ENCODE measurements around the gene CDK5.

CDK5 gene

DNA sequence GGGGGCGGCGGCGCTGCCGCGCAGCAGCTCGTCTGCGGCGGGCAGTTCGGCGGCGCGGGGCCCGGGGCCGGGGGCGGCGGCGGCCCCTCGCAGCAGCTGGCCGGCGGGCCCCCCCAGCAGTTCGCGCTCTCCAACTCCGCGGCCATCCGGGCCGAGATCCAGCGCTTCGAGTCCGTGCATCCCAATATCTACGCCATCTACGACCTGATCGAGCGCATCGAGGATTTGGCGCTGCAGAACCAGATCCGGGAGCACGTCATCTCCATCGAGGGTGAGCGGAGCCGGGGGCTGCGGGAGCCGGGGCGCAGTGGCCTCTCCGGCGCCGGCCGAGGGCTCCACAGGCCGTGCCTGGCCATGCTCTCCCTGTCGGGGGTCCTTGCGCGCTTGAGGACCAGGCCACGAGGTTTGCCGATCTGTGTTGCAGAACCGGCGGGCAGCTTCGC, 29.1 kb upstream of the CDK5 start:
- no peak for DNase-seq

DNA sequence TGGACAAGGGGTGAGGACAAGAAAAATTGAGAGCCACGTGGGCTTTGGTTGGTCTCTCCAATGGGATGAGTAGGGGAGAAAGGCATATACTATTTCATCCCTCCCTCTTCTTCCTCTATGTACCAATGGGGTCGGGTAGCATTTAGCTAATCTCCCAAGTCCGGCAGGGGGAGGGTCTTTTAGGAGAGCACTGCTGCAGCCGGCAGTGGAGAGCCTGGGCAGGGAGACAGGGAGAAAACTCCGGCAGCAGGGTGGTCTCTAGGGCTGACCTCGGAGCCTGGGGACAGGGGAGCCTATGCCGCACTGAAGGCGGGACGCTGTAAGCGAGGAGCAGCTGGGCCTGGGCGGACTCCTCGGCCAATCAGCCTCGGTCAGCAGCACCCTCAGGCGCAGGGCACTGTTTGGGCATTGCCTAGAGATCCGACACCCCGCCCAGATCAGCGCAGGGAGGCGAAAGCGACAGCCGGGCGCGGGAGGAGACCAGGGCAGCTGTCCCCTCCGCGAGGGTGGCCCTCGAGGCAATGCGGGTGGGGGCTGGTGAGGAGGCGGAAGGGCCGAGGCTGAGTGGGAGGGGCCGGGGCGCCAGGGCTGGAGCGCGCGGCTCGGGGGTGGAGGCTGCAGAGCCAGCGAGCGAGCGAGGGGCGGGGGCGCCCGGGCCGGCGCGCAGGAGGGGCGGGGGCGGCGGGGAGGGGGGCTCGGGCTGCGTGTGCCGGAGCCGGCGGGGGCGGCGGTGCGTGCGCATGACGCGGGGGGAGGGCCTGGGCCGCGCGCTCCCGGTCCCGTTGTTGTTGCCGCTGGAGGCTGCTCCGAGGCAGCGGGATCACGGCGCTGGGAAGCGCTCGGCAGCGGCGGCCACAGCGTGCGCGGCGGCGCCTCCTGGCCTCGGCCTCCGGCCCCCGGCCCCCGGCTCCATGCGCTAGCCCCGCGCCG, 28.3 kb upstream of the CDK5 start, which contains the start of gene AGAP3:
Gene AGAP3, plus strand, starts transcription at position 785 of the 930 bp plus-strand sequence. CDS start 267 bp downstream, outside the sequence.
- peak; percentile 61 for DNase-seq

DNA sequence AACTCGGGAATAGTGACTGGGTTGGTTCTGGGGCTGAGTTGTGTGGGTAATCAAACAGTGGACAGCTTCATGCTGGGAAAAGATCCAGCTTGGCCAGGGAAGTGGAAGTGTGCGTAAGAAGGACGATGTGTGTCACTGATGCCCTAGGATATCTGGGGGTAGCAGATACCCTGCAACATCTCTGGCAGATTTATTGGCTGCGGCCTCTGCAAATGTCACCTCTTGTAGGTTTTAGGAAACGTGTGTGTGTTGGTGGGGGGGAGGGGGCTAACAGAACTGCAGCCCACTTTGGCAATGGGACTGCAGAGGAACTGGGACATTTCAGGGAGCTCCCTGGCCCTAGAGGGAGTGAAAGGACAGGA, 27.6 kb upstream of the CDK5 start:
- no peak for DNase-seq

DNA sequence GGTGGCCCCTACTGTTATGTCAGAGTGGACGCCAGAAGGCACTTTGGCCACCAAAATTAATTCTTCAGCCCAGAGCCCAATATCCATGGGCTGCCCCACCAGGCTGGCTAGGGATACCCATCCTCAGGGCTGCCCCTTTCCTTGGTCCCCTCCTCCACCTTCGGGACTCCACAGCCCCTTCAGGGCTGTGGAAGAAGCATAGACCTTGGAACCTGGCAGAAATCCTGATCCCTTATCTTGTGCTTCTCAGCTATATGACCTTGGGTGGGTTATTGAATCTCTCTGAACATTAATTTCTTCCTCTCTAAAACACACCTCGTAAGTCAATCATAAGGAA, 26.1 kb upstream of the CDK5 start:
- no peak for DNase-seq

DNA sequence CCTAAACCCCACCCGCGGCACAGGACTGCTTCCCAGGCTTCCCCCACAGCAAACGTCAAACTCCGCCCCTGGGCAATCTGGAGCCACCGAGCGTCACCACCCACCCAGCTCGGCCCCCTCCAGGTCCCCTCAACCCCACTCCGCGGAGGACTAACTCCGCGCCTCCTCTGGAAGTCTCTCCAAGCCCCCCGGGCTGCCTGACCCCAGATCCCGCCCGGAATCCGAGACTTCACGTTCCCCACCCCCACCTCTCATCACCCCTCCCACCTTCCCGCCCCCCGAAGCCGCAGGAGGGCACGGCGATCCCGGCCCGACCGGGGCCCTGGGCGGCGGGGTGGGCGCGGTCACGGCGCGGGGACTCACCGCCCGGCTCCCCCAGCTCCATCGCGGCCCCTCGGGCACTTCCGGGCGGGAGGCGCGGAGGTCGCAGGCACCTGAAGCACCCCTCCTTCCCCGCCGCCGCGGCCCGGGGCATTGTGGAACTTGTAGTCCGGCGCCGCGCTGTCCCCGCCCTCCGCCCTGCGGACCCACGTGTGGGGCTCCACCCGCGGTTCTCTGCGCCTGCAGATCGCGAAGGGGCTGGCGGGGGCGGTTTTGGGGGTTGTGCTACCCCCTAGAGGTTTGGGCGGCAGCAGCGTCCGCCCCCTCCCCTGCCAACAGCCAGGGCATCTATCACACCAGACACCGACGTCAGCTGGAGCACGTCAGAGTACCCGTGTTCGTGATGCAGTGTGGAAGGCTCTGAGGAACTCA, 25.6 kb upstream of the CDK5 start, which contains the start of gene TMUB1:
Gene TMUB1, minus strand, starts transcription at position 423 of the 753 bp plus-strand sequence. CDS start 930 bp downstream, outside the sequence.
- DNase-seq, result peak; percentile 91

DNA sequence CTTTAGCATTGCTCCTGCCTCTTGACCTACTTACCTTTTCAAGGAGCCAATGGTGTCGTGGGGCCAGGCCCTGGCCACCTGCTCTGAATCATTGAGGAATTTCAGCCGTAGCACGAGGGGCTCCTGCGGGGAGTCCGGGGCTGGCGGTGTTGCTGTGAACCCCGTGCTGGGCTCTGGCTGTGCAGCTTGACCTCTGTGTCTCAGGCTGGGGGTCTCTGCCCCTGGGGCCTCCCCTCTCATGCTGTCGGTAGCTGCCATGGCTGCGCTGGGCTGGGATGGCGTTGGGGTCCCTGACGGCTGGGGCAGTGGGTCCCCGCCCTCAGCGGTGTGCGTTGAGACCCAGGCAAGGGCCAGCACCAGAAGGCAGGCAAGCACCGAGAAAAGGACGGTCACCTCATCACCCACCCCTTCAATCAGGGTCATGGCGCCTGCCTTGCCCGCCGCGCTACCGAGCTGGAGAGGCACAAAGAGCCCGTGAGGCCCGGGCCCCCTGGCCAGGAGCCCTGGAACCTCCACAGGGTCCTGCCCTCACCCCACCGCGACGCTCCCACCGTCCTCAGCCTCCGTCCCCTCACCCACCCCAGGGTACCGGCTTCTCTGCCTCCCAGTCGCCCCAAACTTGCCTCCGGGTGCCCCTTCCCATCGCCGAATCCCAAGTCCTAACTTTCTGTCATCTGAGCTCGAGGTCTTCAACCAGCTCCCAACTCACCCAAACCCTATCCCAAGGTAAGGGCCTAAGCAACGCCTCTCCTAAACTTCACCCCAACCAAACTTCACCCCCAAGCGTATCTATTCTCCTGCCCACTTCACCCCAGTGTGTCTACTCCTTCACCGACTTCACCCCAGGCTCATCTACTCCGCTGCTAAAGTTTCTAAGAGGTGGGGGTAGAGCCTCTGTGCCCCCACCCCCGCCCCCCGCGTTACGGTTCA, 24.7 kb upstream of the CDK5 start:
- no peak for DNase-seq

DNA sequence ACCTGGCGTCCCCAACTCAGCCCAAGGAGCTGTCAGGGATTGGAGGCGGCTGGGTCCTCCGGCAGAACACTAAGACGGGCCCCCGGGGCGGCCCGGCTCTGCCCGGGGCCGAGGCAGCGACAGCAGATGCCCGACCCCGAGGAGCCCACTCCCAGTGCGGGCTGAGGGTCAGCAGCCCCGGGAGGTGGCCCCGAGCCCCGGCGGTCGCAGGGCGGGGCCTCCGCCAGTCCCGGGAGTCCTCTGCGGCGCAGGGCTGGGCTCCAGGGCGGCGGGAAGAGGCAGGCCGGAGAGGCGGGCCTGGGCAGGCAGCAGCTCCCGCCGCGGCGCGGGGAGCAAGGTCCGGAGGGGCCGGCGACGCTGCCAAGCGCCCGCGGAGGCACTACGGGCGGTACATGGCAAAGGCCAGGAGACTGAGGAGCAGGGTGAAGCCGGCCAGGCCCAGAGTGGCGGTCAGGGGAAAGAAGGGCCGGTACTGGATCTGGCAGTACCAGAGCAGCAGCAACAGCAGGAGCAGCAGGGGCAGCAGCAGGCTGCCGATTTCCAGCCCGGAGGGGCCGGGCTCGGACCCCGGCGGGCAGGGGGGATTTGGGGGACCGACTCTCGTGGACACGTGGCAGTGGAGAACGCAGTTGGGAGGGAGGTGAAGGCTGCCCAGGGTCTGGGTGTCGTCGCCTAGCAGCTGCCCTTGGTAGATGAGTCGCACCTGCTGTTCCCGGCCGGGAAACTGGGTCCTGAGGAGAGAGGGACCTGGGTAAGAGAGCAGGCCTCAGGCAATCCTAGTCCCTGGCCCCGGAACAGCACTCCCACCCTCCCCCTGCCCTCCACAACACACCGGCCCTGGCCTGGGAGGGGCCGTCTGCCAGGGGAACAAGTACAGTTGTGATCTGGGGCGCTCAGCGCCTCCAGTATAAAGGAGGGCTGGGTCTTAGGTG, 23.7 kb upstream of the CDK5 start:
- no peak for DNase-seq

DNA sequence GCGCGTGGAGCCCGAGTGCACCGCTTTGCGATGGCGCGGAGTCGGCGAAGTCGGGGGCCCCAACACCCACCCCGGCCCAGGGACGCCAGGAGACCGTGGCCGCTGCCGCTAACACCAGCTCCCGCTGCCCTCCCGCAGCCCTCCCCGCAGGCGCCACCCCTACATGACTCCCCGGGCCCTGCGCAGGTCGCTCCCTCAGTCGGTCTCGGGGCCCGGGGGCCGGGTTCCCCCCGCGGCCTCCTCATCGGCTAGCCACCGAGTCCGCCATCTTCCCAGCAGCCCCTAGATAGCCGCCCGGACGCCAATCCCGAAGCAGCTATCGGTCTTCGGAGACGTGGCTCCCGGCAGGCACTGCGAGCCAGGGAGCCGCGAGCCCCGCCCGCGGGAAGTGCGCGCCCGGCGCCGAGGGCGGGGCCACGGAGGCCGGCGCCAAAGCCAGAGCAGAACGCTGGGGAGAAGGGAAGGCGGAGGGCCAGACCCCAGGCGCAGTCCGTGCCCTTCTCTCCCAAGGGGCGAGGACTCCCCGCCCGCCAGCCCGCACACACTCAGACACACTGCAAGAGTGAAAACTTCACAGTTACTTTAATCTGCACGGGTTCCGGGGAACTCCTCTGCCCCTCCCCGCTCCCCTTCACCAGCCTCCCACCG, 22.9 kb upstream of the CDK5 start, which contains the start of gene FASTK:
Gene FASTK, minus strand, starts transcription at position 288 of the 648 bp plus-strand sequence. Its CDS starts 43 bp downstream, at position 245.
- DNase-seq, result peak; percentile 92

DNA sequence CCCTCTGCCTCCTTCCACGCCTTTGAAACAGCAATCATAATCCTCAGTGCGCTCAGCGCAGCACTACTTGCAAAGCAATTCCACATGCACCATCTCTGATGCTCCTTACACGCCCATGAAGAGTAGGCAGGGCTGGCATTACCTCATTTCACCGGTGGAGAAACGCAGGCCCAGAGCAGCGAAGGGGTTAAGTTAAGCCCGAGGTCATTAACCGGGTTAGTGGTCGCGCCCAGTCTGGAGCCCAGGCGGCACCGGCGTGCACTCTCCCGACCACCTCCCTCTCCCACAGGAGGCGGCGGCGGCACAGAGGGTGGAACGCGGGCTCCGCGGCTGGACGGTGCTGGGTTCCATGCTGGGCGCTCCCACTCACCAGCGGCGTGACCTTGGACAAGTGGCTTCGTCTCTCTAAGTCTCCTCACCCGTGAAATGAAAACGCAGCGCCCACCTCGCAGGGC, 22.4 kb upstream of the CDK5 start:
- peak; percentile 15 for DNase-seq

DNA sequence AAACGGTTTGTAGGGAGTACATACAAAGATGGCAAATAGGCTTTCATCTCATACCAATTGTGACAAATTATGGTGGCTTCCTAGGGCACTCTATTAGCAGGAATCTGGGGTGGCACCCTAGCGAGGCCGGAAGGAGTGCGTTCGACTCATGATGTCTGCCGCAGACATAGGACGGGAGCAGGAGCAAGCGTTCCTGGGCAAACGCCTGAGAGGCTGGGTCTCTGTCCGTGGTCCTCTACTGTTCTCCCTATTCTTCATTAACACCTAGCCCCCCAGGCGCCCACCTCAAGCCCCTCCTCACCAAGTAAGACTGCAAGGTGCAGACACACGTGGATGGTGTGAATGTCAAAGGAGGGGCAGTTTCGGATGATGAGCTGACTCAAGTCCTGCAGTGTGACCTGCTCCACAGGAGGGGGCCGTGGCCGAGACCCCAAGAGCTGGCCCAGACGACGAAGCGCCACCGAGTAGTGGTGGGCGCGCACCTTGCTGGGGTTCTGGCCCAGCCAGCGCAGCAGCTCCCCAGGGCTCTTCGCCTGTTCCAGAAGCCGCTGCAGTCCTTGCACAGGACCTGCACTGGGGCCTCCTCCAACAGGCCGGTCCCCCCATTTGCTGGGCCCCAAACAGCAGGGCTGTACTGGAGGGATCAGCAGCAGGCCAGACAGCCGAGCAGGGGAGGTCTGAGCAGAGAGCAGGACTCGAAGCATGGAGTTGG, 21.7 kb upstream of the CDK5 start:
- no peak for DNase-seq

DNA sequence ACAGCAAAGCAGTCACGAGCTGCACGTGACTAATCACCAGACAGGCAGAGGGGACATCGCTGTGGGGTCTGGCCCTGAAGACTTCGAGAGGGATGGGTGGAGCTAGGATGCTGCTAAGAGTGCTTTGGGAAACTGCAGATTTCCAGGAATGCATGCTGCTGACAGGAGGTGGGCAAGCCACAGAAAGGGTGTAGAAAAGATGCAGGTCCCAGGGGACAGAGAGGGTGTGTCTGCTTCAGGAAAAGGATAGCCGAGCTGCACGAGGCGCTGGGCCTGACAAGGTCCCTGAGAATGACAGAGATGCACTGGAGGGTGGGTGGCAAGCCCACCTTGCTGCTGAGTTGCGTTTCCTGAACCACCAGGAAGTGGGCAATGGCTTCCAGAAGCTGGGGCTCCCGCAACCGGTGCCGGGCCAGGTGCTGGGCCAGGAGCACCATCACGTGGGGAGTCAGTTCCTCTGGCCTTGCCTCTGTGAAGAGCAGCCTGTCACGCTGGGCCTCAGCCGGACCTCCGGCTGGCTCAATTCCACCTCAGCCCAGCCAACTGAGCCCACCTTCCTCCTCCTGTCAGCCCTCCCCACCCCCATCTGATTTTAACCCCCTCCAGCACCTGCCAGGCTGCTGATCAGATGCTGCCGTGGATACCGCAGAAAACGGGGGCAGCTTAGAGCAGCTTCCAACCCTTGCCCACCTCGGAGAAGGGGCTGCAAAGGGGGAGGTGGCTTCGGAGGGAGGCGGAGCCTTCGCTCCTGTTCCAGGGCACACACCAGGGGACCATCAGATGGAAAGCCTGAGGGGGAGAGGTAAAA, 20.7 kb upstream of the CDK5 start:
- DNase-seq, result no peak

DNA sequence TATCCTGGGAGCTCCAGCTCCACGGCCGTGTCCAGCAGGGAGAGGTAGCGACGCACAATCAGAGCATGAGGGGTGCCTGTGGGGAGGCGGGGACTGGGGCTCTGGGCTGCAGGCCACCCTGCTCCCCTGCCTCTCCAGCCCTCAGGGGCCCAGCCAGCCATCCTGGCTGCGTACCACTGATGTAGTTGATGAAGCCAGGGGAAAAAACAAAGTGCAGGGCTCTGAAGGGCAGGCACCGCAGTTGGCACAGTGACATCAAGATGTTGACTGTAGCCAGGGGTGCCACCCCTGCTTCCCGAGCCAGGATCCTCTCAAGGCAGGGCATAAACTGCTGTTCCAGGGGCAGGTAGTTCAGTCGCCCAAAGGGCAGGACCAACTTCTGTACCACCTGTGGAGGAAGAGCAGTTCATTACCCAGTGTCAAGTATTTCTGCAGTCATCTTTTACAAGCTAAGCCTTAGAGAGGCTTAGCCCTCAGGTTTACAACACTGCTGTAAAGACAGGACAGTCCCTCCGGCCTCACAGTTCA, 20.1 kb upstream of the CDK5 start:
- no peak for DNase-seq

DNA sequence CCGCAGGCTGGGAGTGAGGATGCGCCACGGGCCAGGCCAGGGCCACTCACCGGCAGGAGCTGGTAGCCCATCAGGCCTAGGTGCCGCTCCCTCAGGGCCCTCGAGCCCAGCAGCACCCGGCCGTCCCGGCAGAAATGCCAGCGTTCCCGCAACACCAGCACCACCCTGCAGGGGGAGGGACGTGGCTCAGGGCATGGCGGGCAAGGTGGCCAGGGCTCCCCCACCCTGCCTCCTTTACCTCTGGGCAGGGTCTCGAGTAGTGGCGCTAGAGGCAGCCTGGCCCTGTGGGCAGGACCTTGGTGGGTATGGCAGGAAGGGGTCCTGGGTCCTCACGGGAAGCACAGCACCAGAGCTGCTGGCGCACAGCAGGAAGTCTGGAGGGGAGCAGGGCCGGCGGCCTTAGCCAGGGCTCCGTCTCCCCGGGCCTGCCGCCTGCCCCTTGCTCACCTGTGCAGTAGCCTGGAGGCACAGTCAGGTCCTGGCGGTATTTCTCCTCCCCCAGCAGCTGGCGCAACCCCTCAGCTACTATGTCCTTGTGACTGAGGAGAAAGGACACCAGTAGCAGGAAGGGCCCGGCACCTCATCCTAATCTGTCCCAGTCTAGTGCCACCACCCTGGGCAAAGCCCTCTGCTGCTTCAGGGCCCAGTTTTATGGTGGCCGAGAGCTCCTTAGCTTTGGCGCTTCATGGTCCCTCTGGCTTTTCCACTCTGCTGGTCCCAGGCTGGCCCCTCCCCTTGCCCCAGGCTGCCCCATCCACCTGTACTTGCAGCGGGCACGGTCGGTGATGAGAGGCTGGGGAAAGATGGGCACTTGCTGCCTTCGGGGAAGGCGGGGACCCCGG, 19.4 kb upstream of the CDK5 start:
- DNase-seq, result peak; percentile 16

DNA sequence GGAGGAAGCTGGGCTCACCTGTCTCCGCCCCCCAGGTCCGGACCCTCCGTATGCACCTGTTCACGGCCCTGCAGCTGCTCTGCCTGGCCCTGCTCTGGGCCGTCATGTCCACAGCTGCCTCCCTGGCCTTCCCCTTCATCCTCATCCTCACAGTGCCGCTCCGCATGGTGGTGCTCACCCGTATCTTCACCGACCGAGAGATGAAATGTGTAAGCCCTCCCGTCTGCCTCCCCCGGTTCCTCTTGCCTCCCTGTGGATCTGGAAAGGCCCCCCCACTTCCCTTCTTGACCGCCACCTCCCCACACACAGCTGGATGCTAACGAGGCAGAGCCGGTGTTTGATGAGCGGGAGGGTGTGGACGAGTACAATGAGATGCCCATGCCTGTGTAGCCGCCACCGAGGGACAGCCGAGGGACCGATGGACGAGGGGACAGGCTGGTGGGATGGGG, 18.3 kb upstream of the CDK5 start:
- no peak for DNase-seq

DNA sequence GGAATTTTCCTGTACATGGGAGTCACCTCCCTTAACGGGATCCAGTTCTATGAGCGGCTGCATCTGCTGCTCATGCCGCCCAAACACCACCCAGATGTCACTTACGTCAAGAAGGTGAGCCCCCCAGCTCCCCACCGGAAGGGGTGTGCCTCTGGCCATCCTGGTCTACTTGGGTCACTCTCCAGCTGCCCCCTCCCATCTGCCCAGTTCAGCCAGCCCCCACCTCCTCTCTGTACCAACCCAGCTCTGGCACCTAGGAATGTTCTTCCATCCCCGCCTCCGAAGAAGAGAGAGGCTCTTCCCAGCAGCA, 17.9 kb upstream of the CDK5 start:
- no peak for DNase-seq

DNA sequence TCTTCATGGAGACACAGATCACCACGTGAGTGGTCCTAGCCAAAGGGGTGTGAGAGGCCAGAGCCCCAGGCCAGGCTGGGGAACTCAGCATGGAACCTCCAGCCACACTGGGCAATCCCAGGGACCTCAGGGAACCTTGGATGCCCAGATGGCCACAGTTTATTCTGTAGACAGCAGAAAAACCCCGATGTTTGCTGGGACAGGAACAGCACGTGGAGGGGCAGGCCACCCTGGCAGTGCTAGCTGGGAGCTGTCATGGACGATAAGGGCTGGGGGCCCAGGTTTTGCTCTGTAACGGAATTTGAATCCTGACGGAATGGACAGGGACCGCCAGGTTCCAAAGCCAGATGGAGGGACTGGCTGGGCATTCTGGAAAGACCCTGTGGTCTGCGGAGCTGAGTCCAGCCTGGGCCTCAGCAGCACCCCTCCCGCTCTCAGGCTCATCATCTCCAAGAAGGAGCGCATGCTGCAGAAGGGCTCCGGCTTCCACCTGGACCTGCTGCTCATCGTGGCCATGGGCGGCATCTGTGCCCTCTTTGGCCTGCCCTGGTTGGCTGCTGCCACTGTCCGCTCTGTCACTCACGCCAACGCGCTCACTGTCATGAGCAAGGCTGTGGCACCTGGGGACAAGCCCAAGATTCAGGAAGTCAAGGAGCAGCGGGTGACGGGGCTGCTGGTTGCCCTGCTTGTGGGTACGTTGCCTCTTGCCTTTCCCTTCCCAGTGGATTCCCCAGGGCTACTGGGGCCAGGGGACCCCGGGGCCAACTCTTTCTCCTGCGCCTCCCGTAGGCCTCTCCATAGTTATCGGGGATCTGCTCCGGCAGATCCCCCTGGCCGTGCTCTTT, 17.3 kb upstream of the CDK5 start:
- no peak for DNase-seq

DNA sequence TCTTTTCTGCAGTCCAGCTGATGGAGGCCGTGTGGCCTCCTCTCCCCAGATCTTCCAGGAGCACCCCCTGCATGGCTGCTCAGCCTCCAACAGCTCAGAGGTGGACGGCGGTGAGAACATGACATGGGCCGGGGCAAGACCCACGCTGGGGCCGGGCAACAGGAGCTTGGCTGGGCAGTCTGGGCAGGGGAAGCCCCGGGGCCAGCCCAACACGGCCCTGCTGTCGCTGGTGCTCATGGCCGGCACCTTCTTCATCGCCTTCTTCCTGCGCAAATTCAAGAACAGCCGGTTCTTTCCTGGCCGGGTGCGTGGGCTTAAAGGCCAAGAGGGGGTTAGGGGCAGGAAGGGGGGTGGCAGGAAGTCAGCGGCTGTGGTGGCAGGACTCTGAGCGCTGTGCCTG, 16.3 kb upstream of the CDK5 start:
- DNase-seq, result no peak
